Prostate gland (tissue), 2 donors: ENCODE results near the gene POU6F1.

Experiments
- POLR2A ChIP-seq: fragments of 450-650 bp; IDR thresholded peaks from one replicate; pipeline ENCODE4 v1.6.1; 2016; ENCODE audit warnings: antibody characterized with exemption, mild to moderate bottlenecking
- POLR2AphosphoS5 ChIP-seq: sonication (generic); formaldehyde crosslinking; IDR thresholded peaks from one replicate; pipeline ENCODE4 v1.6.1; 2017; ENCODE audit warnings: antibody characterized with exemption
- TF ChIP-seq, protein P1 (sequence below), 4 experiments: fragments of 200-600 bp in 2 of 4; fragments of 450-650 bp in 2 of 4; sonication (generic) in 2 of 4; IDR thresholded peaks; 1 replicate in 3 of 4; 2 replicates in 1 of 4; pipeline ENCODE4 v1.5.1; 2016 to 2019; ENCODE audit warnings: antibody characterized with exemption in 4 of 4, mild to moderate bottlenecking in 2 of 4, moderate library complexity in 2 of 4

DNA sequence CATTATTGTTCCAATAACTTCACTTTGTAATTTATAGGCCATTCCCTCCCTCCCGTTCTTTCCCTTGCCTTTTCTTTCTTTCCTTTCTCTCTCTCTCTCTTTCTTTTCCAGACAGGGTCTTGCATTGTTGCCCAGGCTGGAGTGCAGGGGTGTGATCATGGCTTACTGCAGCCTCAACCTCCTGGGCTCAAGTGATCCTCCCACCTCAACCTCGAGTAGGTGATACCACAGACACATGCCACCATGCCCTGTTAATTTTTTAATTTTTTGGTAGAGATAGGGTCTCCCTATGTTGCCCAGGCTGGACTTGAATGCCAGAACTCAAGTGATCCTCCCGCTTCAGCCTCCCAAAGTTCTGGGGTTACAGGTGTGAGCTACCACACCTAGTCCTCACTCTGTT lies 6.8 kb upstream of the POU6F1 start:
- TF ChIP-seq, protein P1, sequence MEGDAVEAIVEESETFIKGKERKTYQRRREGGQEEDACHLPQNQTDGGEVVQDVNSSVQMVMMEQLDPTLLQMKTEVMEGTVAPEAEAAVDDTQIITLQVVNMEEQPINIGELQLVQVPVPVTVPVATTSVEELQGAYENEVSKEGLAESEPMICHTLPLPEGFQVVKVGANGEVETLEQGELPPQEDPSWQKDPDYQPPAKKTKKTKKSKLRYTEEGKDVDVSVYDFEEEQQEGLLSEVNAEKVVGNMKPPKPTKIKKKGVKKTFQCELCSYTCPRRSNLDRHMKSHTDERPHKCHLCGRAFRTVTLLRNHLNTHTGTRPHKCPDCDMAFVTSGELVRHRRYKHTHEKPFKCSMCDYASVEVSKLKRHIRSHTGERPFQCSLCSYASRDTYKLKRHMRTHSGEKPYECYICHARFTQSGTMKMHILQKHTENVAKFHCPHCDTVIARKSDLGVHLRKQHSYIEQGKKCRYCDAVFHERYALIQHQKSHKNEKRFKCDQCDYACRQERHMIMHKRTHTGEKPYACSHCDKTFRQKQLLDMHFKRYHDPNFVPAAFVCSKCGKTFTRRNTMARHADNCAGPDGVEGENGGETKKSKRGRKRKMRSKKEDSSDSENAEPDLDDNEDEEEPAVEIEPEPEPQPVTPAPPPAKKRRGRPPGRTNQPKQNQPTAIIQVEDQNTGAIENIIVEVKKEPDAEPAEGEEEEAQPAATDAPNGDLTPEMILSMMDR (IDR thresholded peaks at IDR 0.05): no peak
- TF ChIP-seq POLR2A (no peak), POLR2AphosphoS5 (no peak)
